ENCODE data around the gene ZNF664. TPM values are rescaled to one million over a fixed set of nuclear protein-coding genes. Genes with fewer than 3 reads are reported as not detected.

ZNF664 gene
- total and polyA plus RNA-seq, 2 of the 8 experiments (the other 6 are each of a cell fraction or from before 2014, with no cell fraction given), result 22.8 to 51.4 TPM

DNA sequence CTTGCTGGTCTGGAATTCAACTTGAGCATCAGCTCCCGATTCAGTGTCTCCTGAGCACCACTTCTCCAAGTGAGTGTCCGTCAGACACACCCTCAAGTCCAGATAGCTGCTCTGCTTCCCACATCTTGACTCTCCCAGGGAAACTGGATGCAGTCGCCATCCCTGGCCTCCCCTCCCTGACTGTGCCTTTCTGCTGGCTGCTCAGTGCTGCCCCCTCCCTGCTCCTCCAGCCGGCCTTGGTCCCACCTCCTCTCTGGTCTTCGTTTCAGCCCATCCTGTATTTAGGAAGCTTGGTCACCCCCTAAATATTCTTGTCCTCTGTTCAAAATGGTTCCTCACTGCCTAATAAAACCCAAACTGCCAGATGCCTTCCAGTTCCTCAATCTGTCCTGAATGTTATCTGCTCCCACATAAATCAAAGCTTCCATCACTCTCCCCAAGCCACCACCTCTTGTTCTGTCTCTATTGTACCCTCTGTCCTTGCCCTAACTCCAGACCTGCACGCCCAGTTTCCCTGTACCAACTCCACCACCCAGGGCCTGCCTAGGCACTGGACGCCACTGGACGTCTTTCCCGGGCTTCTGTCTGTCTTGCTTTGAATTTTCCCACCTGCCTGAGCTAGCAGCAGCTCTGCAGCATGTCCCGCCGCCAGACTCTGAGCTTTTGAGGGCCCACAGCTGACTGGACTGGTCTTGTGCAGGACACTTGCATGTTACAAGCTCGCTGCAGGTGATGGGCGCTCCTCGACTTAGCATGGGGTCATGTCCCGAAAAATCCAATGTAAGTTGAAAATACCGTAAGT is 34.1 kb upstream of the ZNF664 start:
- Histone ChIP-seq H4K91ac (replicated peaks; ENCODE audit: insufficient read length, low read length) (no peak overlapping the region), H3K4me1 (replicated peaks in 1 of 4; ENCODE audit: control insufficient read depth in 3 of 4, insufficient read depth in 4 of 4, low read length in 3 of 4) (no peaks in the 10 kb centered on the region), H3K36me3 (ENCODE audit: control insufficient read depth in 2 of 4, insufficient read depth in 4 of 4, low read length in 3 of 4) (no peaks in the 10 kb centered on the region), H3K14ac (ENCODE audit: insufficient read length) (no peak overlapping the region), H4K20me1 (replicated peaks in 1 of 2; ENCODE audit: control insufficient read depth in 1 of 2, insufficient read depth in 2 of 2, low read length in 2 of 2) (no peaks in the 10 kb centered on the region), H2BK12ac (ENCODE audit: low read depth, low read length) (no peak overlapping the region), H3K9ac (replicated peaks in 1 of 4; ENCODE audit: extremely low read depth in 1 of 4, low read depth in 3 of 4, low read length in 3 of 4) (no peak overlapping the region), H3K23ac (ENCODE audit: insufficient read length) (no peak overlapping the region), H3K4me2 (ENCODE audit: insufficient read depth in 1 of 2, low read depth in 2 of 2, low read length in 2 of 2) (no peak overlapping the region), H2BK20ac (ENCODE audit: low read length) (no peak overlapping the region), H3K56ac (replicated peaks; ENCODE audit: insufficient read length, low read depth, low read length) (no peak overlapping the region), H2AFZ (ENCODE audit: low read length) (0 out of 2 replicates have a peak overlapping the region, but pooled peaks have one; percentile 41), H2BK120ac (replicated peaks; ENCODE audit: low read depth, low read length) (no peak overlapping the region), H3K4me3 (ENCODE audit: extremely low read depth in 1 of 4, insufficient read depth in 2 of 4, low read depth in 3 of 4, low read length in 4 of 4) (no peak overlapping the region), H3K18ac (ENCODE audit: extremely low read depth, low read length) (no peak overlapping the region), H3K79me2 (ENCODE audit: control insufficient read depth in 1 of 2, insufficient read depth in 2 of 2, low read length in 2 of 2) (no peaks in the 10 kb centered on the region), H3K23me2 (ENCODE audit: low read depth, low read length) (no peaks in the 10 kb centered on the region), H2AK5ac (ENCODE audit: low read depth, low read length) (no peak overlapping the region), H4K5ac (ENCODE audit: insufficient read length, low read depth, low read length) (no peak overlapping the region), H3K4ac (replicated peaks; ENCODE audit: insufficient read length, low read depth, low read length) (no peak overlapping the region), H3K79me1 (ENCODE audit: low read depth, low read length) (no peaks in the 10 kb centered on the region), H2BK5ac (ENCODE audit: low read depth, low read length) (no peak overlapping the region), H4K8ac (ENCODE audit: extremely low read depth, insufficient read depth, low read length) (no peak overlapping the region; the same call in 1 of the 2 replicates), H3K27me3 (replicated peaks in 1 of 4; ENCODE audit: control insufficient read depth in 3 of 4, extremely low read depth in 1 of 4, insufficient read depth in 3 of 4, low read length in 3 of 4) (peaks cover 0 to 2% (median 0%) of the 10 kb centered on the region in 4 experiments; a peak in 1 of 7 replicates), H2BK15ac (ENCODE audit: low read length) (no peak overlapping the region), H3K27ac (ENCODE audit: low read depth, low read length) (no peak overlapping the region), H3K9me3 (ENCODE audit: insufficient read depth in 2 of 2, low read depth in 1 of 2, low read length in 1 of 2) (no peaks in the 10 kb centered on the region)
- DNase-seq (ENCODE audit: low read depth in 1 of 2, low spot score in 2 of 2) (peak in 1 of 2 experiments; percentile 74), FAIRE-seq (no peak)
- ChIA-PET CTCF (ENCODE audit: partially characterized antibody) (interaction anchor here (0.7 to 5.2 kb wide), 39 partner anchors 8 to 383 kb away, joined by 3 to 27 read pairs (median 5); partner anchors contain the start of gene DNAH10), POLR2A (ENCODE audit: partially characterized antibody) (no interaction called here)
- 74% methylated on average over 16 of the region's 16 CpGs; no CpG with 5 or more reads in 1 of the 2 experiments for WGBS, 2 experiments (ENCODE audit: extremely low coverage in 1 of 2, insufficient coverage in 1 of 2, insufficient read length in 1 of 2, insufficient replicate concordance in 2 of 2, low coverage in 1 of 2, low lambda C conversion rate in 2 of 2, missing lambda C conversion rate in 1 of 2)
- TF ChIP-seq RAD21 (IDR thresholded peaks at IDR 0.05 in 1 of 2, conservative IDR thresholded peaks at IDR 0.05 in 1 of 2; ENCODE audit: low read depth in 2 of 2, low read length in 2 of 2) (peak; percentile 53 to 56), BCL11A (IDR thresholded peaks at IDR 0.05; ENCODE audit: low read depth in 2 of 2, low read length in 2 of 2) (no peak), MAFK (IDR thresholded peaks at IDR 0.05; ENCODE audit: low read depth, low read length) (no peak), CTBP2 (IDR thresholded peaks at IDR 0.05; ENCODE audit: borderline replicate concordance, insufficient read depth, insufficient read length, low read length) (no peak), USF2 (IDR thresholded peaks at IDR 0.05; ENCODE audit: low read length) (no peak), SP4 (IDR thresholded peaks at IDR 0.05; ENCODE audit: low read length) (no peak), SP1 (IDR thresholded peaks at IDR 0.05; ENCODE audit: low read depth, low read length) (no peak)
- TF ChIP-seq, protein P1, sequence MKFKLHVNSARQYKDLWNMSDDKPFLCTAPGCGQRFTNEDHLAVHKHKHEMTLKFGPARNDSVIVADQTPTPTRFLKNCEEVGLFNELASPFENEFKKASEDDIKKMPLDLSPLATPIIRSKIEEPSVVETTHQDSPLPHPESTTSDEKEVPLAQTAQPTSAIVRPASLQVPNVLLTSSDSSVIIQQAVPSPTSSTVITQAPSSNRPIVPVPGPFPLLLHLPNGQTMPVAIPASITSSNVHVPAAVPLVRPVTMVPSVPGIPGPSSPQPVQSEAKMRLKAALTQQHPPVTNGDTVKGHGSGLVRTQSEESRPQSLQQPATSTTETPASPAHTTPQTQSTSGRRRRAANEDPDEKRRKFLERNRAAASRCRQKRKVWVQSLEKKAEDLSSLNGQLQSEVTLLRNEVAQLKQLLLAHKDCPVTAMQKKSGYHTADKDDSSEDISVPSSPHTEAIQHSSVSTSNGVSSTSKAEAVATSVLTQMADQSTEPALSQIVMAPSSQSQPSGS (IDR thresholded peaks at IDR 0.05; ENCODE audit: low read length), result no peak
